GM18505 (cell line): ENCODE data around the gene CARD14.

Experiments used
- ATAC-seq: cut with Tn5 transposase; IDR thresholded peaks from one replicate; pipeline ENCODE4 v1.9.1; 2021; ENCODE audit not compliant: unreplicated experiment
- POLR2A ChIP-seq: IDR thresholded peaks from 4 replicates; pipeline ENCODE4 v1.6.1; 2011; ENCODE audit warnings: borderline replicate concordance; ENCODE audit not compliant: insufficient read depth, insufficient read length; ENCODE audit errors: extremely low read depth

The CARD14 gene

GRCh38 chr17:80164185-80164584, 5.6 kb upstream of the CARD14 start:
- no peak for TF ChIP-seq POLR2A
- no peak for ATAC-seq

DNA sequence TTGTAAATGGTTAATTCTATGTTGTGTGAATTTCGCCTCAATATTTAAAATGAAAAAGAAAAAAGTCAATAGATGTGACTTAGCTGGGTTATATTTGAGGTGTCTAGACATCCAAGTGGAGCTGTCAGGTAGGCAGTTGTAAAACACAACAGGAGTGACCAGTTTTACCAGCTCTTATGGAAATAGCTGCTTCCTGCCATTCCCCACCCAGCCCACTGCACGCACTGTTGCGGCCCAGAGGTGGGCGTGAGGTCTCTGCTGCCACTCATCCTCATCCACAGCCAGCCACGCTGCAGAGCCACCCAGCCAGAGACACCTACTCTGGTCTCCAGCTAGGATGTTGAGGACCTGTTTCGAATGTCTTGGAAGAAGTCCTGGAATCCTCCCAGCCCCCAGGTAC, 3.4 kb upstream of the CARD14 start:
- no peak for TF ChIP-seq POLR2A
- ATAC-seq, result no peak

DNA sequence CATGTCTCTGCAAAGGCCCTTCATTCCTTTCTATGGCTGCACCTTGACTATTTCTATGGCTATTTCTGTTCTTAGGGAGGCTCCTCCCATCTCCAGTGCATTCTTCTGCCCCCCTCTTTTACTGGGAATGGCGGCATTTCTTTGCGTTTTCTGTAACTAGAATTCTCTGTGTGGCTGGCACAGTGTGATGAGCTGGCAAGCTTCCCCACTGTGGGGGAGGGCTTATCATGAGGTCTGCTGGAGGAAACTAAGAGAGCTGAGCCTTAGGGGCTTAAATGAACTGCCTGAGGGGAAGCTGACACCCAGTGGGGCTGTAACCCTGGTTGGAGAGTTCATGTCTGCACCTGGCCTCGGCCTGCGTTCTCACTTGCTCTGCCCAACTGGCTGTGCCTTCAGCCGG, 1.5 kb upstream of the CARD14 start:
- no peak for ATAC-seq
- no peak for TF ChIP-seq POLR2A

- no peak for TF ChIP-seq POLR2A
- ATAC-seq, result no peak
These were observed 723 bp upstream of the CARD14 start for GRCh38 chr17:80169107-80169506.

DNA sequence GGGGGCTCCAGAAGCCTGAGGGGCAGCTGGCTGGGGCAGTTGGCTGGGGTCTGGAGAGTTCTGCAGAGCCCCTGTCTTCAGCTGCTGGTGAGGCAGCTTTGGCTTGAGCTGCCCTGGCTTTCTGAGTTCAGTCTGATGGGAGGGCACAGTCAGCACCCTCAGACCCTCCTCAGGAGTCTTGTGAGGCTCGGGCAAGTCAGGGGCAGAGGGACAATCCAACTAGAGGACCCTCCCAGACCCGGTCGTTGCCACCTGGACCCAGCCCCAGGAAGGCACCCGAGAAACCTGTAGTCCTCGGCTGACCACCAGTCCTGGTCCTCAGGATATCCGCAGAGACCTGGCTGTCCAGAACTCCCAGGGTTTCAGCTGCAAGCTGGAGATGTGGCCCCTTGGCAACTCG, 1.9 kb downstream of the CARD14 start:
- TF ChIP-seq POLR2A, result no peak
- ATAC-seq, result no peak

GRCh38 chr17:80173126-80173525, 3.3 kb downstream of the CARD14 start:
- no peak for TF ChIP-seq POLR2A
- no peak for ATAC-seq

DNA sequence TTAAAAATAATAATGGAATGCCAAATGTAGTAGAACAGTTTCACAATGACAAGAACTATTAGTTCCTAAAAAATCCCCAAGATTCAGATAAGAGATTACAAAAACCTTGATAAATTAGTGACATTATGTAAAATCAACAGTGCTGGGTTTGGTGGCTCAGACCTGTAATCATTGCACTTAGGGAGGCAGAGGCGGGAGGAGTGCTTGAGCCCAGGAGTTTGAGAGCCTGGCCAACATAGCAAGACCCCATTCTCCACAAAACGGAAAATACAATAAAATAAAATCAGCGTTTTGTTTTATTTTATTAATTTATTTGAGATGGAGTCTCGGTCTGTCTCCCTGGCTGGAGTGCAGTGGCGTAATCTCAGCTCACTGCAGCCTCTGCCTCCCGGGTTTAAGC, 4.1 kb downstream of the CARD14 start:
- ATAC-seq, result no peak
- no peak for TF ChIP-seq POLR2A

- ATAC-seq, result no peak
- TF ChIP-seq POLR2A, result no peak
These were observed 6.9 kb downstream of the CARD14 start for GRCh38 chr17:80176757-80177156.

DNA sequence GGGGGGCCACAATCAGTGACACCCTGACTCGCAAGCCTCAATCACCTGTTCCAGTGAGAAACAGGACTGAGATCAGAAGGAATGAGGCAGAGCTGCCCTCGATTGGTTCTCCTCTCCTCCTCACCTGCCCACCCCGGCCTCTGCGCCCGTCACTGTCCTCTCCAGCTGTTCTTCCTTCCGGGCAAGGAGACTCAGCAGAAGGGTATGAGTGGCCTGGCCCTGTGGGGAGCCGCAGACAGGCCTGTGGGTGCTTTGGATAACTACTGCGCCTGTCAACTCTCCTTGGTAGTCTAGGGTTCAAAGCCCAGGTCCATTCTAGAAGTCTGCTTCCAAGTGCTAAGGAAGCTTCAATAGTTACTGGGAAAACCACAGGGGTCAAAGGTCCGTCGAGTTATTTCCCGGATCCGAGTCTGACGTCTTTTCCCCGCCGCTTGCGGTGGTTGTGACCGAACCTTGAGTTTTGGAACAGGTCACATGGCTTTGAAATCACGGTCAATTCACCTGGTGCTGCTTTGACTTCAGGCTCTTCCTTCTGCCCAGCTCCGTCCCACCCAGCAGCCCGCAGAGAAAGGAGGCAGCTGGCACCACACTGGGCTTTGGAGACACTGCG, 8.3 kb downstream of the CARD14 start:
- TF ChIP-seq POLR2A, result no peak
- no peak for ATAC-seq

- ATAC-seq, result no peak
- no peak for TF ChIP-seq POLR2A
These were observed 10.4 kb downstream of the CARD14 start for GRCh38 chr17:80180192-80180591.

GRCh38 chr17:80181431-80181830, 11.6 kb downstream of the CARD14 start:
- ATAC-seq, result no peak

DNA sequence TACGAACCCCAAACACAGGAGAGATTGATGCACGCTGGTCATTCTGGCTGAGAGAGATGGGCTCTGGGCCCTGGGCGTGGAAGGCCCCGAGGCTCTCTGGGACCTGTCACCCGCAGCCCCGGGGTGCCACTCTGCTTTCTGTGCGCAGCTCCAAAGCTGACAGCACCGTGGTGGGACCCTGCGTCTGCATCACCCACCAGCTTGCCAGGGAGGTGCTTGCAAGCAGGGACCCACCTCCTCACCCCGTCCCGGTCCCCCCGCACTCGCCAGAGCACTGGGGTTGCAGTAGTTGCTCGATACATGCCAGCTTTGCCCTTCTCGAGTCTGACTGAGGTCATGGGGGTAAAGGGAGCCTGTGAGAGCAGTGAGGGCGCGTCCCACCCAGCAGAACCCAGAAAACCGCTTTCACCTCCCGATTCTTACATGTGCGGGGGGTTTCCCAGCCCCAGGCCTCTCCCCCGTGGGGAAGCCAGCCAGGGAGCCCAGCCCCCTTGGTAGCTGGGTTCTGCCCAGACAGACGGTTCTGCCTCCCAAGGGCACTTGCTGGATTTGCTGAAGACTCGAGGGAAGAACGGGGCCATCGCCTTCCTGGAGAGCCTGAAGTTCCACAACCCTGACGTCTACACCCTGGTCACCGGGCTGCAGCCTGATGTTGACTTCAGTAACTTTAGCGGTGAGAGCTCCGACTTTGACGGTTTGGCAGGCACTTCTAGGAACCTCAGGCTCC, 12.5 kb downstream of the CARD14 start:
- TF ChIP-seq POLR2A, result no peak
- no peak for ATAC-seq

More at GRCh38 chr17:80181431-80181830, 11.6 kb downstream of the CARD14 start:
- TF ChIP-seq POLR2A, result no peak

- TF ChIP-seq POLR2A, result no peak
- ATAC-seq, result no peak
These were observed 13.0 kb downstream of the CARD14 start for GRCh38 chr17:80182845-80183223.
